Ovary (tissue), 9 donors: ENCODE results near the gene KIAA1328. TPM values are rescaled to one million over a fixed set of nuclear protein-coding genes. Genes with fewer than 3 reads are reported as not detected.

Source experiments
- DNase-seq, 5 donors: peaks; one replicate each; pipeline ENCODE4 v3.0.0-alpha.2; 2019 to 2020
- H3K27ac ChIP-seq, 2 donors: fragments of 200-600 bp; one replicate each; pipeline versions ENCODE4 v1.5.1 to v1.8.0; 2019 to 2022
- H3K27me3 ChIP-seq: fragments of 200-600 bp; one replicate; pipeline ENCODE4 v1.8.0; 2022
- H3K36me3 ChIP-seq: fragments of 200-600 bp; sonication (generic); one replicate; pipeline ENCODE4 v1.5.1; 2019
- H3K4me1 ChIP-seq: one replicate; pipeline ENCODE4 v1.8.1; 2013; ENCODE audit warnings: mild to moderate bottlenecking, moderate library complexity; ENCODE audit not compliant: insufficient read depth
- H3K4me3 ChIP-seq: fragments of 200-600 bp; sonication (generic); one replicate; pipeline ENCODE4 v1.5.1; 2017
- H3K9me3 ChIP-seq, 2 donors: fragments of 200-600 bp in 1 of 2; sonication (generic) in 1 of 2; one replicate each; pipeline versions ENCODE4 v1.5.1 to v1.8.1; 2013 to 2019; ENCODE audit warnings: mild to moderate bottlenecking in 1 of 2, moderate library complexity in 1 of 2
- CTCF ChIP-seq, 3 donors: fragments of 450-650 bp in 2 of 3; fragments of 200-600 bp in 1 of 3; IDR thresholded peaks; one replicate each; pipeline versions ENCODE4 v1.5.1 to v1.8.0; 2016 to 2022; ENCODE audit warnings: antibody characterized with exemption in 3 of 3, mild to moderate bottlenecking in 1 of 3
- EP300 ChIP-seq: sonication (generic); formaldehyde crosslinking; IDR thresholded peaks from one replicate; pipeline ENCODE4 v1.6.1; 2017; ENCODE audit warnings: antibody characterized with exemption
- POLR2A ChIP-seq: fragments of 450-650 bp; IDR thresholded peaks from one replicate; pipeline ENCODE4 v1.6.1; 2017; ENCODE audit warnings: antibody characterized with exemption, mild to moderate bottlenecking, moderate library complexity
- WGBS, 3 donors: extraction: QIAGEN DNeasy Blood & Tissue Kit in 1 of 3; methylation state at CpG; one replicate each; pipeline versions ENCODE4 v1.1.5 to v1.1.7; 2013 to 2017; 5-methylcytosine and 5-hydroxymethylcytosine counted together
- intact Hi-C, 4 donors: fragments of 100-400 bp; cut with DNase I; formaldehyde crosslinking; loops; one replicate each; pipeline versions ENCODE4 v1.11.0 to v1.15.1; 2022 to 2023
- polyA plus RNA-seq, 2 donors: library from polyadenylated mRNA; stranded (reverse); fragments of 200-250 nt in 1 of 2; fragments of 350-450 nt in 1 of 2; fragmentation: Illumina TruSeq in 1 of 2; extraction: RNeasy Lipid Tissue Mini Kit (QIAGEN cat#74804) in 1 of 2; gene quantifications; one replicate each; pipeline ENCODE4 v1.2.3, GENCODE V29; 2013 to 2014
- total RNA-seq, 7 donors: library from RNA; depleted of rRNA in 2 of 7; stranded (reverse); fragments of >200 nt in 2 of 7; fragmentation: NEBNext Ultra II Directional in 3 of 7; extraction: Animal tissue kit (Norgen Biotek cat#: 25700) in 3 of 7; gene quantifications; one replicate each; pipeline versions ENCODE4 v1.1.0 to v1.2.4, GENCODE V29; 2016 to 2023
- donor health status: DM: no; HTN: no; CAD: no; lungs with moderate emphysema.
- donor health status: DM: no; HTN: no; CAD: no.
- donor health status: Bipolar disorder and iron deficiency.
- donor health status: DM: yes; HTN: yes; CAD: no.
- donor health status: DM: no; HTN: no; CAD: no.
- donor health status: DM: yes; HTN: yes; CAD: no.

The KIAA1328 gene
- total and polyA plus RNA-seq, 9 donors: 6.7 to 38.3 (median 18.7) TPM

GRCh38 chr18:37222354-37222998, 393.5 kb downstream of the KIAA1328 start:
- no peaks in the 10 kb centered on the region for H3K27me3 ChIP-seq
- H3K4me3 ChIP-seq: no peak overlapping the region
- no peak for TF ChIP-seq EP300
- no peak for TF ChIP-seq CTCF (IDR thresholded peaks at IDR 0.05)
- TF ChIP-seq POLR2A: no peak
- no peak for DNase-seq
- WGBS, 3 donors: 89 to 91% (median 90%) methylated on average over 4 of the region's 4 CpGs
- no peaks in the 10 kb centered on the region for H3K36me3 ChIP-seq
- no peaks in the 10 kb centered on the region for H3K9me3 ChIP-seq
- no peak overlapping the region for H3K27ac ChIP-seq
- H3K4me1 ChIP-seq: no peaks in the 10 kb centered on the region
- intact Hi-C loops: no loop called here

- no peak overlapping the region for H3K27ac ChIP-seq
- no peak for TF ChIP-seq POLR2A
- TF ChIP-seq EP300: no peak
- no peak for TF ChIP-seq CTCF (IDR thresholded peaks at IDR 0.05)
- H3K4me1 ChIP-seq: no peaks in the 10 kb centered on the region
- 69 to 78% (median 70%) methylated on average over 5 of the region's 5 CpGs for WGBS, 3 donors
- no peaks in the 10 kb centered on the region for H3K36me3 ChIP-seq
- DNase-seq: no peak
- intact Hi-C loops: no loop called here
- H3K4me3 ChIP-seq: no peak overlapping the region
- H3K27me3 ChIP-seq: no peaks in the 10 kb centered on the region
- no peaks in the 10 kb centered on the region for H3K9me3 ChIP-seq
These were observed 394.1 kb downstream of the KIAA1328 start for GRCh38 chr18:37222999-37223378.

- Histone ChIP-seq H3K9me3 (no peaks in the 10 kb centered on the region), H3K27ac (no peak overlapping the region), H3K27me3 (no peaks in the 10 kb centered on the region), H3K4me1 (no peaks in the 10 kb centered on the region), H3K4me3 (no peak overlapping the region), H3K36me3 (no peaks in the 10 kb centered on the region)
- DNase-seq: no peak
- intact Hi-C loops: no loop called here
- TF ChIP-seq CTCF (IDR thresholded peaks at IDR 0.05) (no peak), EP300 (no peak), POLR2A (no peak)
- 78 to 83% (median 80%) methylated on average over 4 of the region's 4 CpGs for WGBS, 3 donors
These were observed 396.4 kb downstream of the KIAA1328 start for GRCh38 chr18:37225279-37225678.

- intact Hi-C loops: loop anchor here in 1 of 4 donors (5.0 kb wide), 1 partner anchor 162 kb away; no protein-coding TSS in a partner anchor
- Histone ChIP-seq H3K27ac (no peak overlapping the region), H3K27me3 (no peaks in the 10 kb centered on the region), H3K4me3 (no peak overlapping the region), H3K36me3 (no peaks in the 10 kb centered on the region), H3K9me3 (no peaks in the 10 kb centered on the region), H3K4me1 (no peaks in the 10 kb centered on the region)
- WGBS, 3 donors: 43 to 50% (median 45%) methylated on average over 3 of the region's 3 CpGs
- TF ChIP-seq CTCF (IDR thresholded peaks at IDR 0.05): no peak
- TF ChIP-seq EP300: no peak
- no peak for TF ChIP-seq POLR2A
- DNase-seq: no peak
These were observed 401.8 kb downstream of the KIAA1328 start for GRCh38 chr18:37230768-37231167.
